ENCODE data around the gene TMPRSS13.

DNA sequence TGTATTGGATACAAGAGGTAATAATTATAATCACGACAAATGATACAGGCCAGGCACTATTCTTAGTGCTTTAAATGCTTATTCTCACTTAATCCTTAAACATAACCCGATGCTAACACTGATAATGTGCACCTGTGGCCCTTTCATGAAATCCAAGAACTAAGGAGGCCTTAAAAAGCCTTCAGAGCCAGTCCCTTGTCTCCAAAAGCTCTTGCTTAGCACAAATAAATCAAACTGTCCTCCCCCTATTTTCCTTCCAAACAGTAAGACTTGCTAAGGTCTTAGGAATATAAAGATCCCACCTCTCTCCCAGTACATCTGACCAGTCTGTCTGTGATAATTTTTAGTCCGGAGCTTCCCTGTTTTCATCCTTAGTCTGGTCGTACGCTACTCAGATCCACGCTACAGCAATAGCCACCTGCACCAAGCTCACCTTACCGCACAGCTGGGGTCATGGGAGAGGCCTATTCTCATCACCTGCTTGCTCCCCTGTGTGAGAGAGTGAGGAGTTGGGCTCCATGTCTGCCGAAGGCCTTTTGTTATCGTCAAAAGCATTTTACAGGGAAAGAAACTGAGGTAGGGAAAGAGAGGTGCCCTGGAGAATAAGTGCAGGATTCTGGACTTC is 69.6 kb downstream of the TMPRSS13 start:
- TF ChIP-seq, protein P1, sequence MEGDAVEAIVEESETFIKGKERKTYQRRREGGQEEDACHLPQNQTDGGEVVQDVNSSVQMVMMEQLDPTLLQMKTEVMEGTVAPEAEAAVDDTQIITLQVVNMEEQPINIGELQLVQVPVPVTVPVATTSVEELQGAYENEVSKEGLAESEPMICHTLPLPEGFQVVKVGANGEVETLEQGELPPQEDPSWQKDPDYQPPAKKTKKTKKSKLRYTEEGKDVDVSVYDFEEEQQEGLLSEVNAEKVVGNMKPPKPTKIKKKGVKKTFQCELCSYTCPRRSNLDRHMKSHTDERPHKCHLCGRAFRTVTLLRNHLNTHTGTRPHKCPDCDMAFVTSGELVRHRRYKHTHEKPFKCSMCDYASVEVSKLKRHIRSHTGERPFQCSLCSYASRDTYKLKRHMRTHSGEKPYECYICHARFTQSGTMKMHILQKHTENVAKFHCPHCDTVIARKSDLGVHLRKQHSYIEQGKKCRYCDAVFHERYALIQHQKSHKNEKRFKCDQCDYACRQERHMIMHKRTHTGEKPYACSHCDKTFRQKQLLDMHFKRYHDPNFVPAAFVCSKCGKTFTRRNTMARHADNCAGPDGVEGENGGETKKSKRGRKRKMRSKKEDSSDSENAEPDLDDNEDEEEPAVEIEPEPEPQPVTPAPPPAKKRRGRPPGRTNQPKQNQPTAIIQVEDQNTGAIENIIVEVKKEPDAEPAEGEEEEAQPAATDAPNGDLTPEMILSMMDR (tag by site-specific recombination; IDR thresholded peaks at IDR 0.05), result no peak
- TF ChIP-seq ZNF530 (tag by site-specific recombination; IDR thresholded peaks at IDR 0.05; ENCODE audit: low read depth) (no peak), ZNF112 (tag by site-specific recombination; IDR thresholded peaks at IDR 0.05) (no peak), ZBTB17 (tag by site-specific recombination; IDR thresholded peaks at IDR 0.05) (no peak), ZNF433 (tag by site-specific recombination; IDR thresholded peaks at IDR 0.05; ENCODE audit: low read depth) (no peak), TCF7L2 (IDR thresholded peaks at IDR 0.05; ENCODE audit: borderline replicate concordance, low read depth, low read length) (no peak), ZNF121 (tag by site-specific recombination; IDR thresholded peaks at IDR 0.05) (no peak), SCRT2 (tag by site-specific recombination; IDR thresholded peaks at IDR 0.05) (no peak)

All from HEK293 (cell line).